Upper lobe of right lung (tissue), 1 donor: ENCODE data around the gene SGCE. TPM values are rescaled to one million over a fixed set of nuclear protein-coding genes. Genes with fewer than 3 reads are reported as not detected.

ENCODE experiments used
- ATAC-seq: fragments of 200-7000 bp; cut with Tn5 transposase; one replicate; pipeline ENCODE4 v1.9.1; 2020; ENCODE audit warnings: mild to moderate bottlenecking, moderate library complexity
- DNase-seq: peaks from one replicate; pipeline ENCODE4 v3.0.0-alpha.2; 2020
- H3K27ac ChIP-seq: fragments of 200-600 bp; one replicate; pipeline ENCODE4 v1.8.0; 2022
- H3K27me3 ChIP-seq: fragments of 200-600 bp; one replicate; pipeline ENCODE4 v1.8.0; 2022; ENCODE audit warnings: mild to moderate bottlenecking
- H3K36me3 ChIP-seq: fragments of 200-600 bp; one replicate; pipeline ENCODE4 v1.8.0; 2022
- H3K4me1 ChIP-seq: fragments of 200-600 bp; one replicate; pipeline ENCODE4 v1.8.0; 2022
- H3K4me3 ChIP-seq: fragments of 200-600 bp; one replicate; pipeline ENCODE4 v1.8.0; 2022; ENCODE audit warnings: mild to moderate bottlenecking
- H3K9me3 ChIP-seq: fragments of 200-600 bp; one replicate; pipeline ENCODE4 v1.8.0; 2022
- CTCF ChIP-seq: fragments of 200-600 bp; IDR thresholded peaks from one replicate; pipeline ENCODE4 v1.8.0; 2022; ENCODE audit warnings: antibody characterized with exemption
- intact Hi-C: fragments of 100-400 bp; cut with DNase I; formaldehyde crosslinking; loops from one replicate; pipeline ENCODE4 v1.11.0; 2022
- total RNA-seq: library from RNA; stranded (reverse); fragmentation: NEBNext Ultra II Directional; extraction: Animal tissue kit (Norgen Biotek cat#: 25700); gene quantifications from one replicate; pipeline ENCODE4 v1.2.1, GENCODE V29; 2021
- donor health status: DM: no; HTN: yes; CAD: no; lungs with severe emphysema.

SGCE gene
- total RNA-seq, 1 donor from 2014 or later: 74.1 TPM

GRCh38 chr7:94588075-94588474, 67.9 kb downstream of the SGCE start:
- H3K36me3 ChIP-seq: no peaks in the 10 kb centered on the region
- no peak for ATAC-seq

DNA sequence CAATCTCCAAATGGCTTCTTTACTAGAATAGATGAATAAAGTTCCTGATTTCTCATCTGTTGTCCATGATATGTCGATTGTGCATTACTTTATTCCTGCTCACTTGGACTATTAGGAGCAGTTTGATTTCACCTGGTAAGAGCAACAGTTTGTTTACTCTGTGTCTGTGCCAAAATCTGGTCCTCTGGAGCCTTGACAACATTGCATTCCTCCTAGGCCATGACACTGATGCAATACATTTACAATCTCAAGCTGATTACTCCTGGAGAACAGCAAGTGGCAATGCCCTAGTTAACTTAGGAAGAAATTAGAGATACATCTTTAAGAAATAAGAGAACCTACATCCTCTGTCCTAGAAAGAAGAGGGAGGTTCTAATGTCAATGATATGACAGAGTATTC, 71.8 kb downstream of the SGCE start:
- intact Hi-C loops: no loop called here
- DNase-seq: no peak
- Histone ChIP-seq H3K27ac (peak overlapping the region; percentile 2), H3K4me3 (no peak overlapping the region), H3K9me3 (no peaks in the 10 kb centered on the region), H3K4me1 (no peaks in the 10 kb centered on the region), H3K27me3 (no peaks in the 10 kb centered on the region), H3K36me3 (no peaks in the 10 kb centered on the region)
- ATAC-seq: peak; percentile 86
- no peak for TF ChIP-seq CTCF

More at GRCh38 chr7:94588075-94588474, 67.9 kb downstream of the SGCE start:
- Histone ChIP-seq H3K27ac (no peak overlapping the region), H3K27me3 (no peaks in the 10 kb centered on the region), H3K4me1 (no peaks in the 10 kb centered on the region), H3K4me3 (no peak overlapping the region), H3K9me3 (no peaks in the 10 kb centered on the region)
- intact Hi-C loops: no loop called here
- no peak for DNase-seq
- TF ChIP-seq CTCF: no peak

DNA sequence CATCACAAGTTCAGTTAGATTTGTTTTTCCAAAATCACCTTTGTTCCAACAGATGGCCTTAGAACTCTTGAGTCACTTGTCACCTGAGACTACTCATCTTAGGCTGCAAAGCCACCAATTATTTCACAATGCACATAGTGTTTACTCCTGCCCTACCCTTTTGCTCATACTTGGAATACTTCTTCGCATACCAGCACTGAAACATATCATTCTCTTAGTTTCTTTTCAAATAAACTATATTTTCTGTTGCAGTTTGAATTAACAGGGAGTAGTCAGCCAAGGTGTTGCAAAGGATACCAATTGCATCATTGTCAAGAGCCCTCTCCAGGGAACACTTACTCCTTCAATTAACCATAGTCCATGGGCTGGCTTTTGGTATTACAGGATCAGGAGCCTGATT, 75.3 kb downstream of the SGCE start:
- intact Hi-C loops: no loop called here
- Histone ChIP-seq H3K27ac (no peak overlapping the region), H3K9me3 (no peaks in the 10 kb centered on the region), H3K4me3 (no peak overlapping the region), H3K27me3 (no peaks in the 10 kb centered on the region), H3K36me3 (peaks cover 4% of the 10 kb centered on the region), H3K4me1 (no peaks in the 10 kb centered on the region)
- no peak for TF ChIP-seq CTCF
- DNase-seq: no peak
- peak; percentile 87 for ATAC-seq

GRCh38 chr7:94579470-94579869, 76.5 kb downstream of the SGCE start:
- no peak for TF ChIP-seq CTCF
- no peaks in the 10 kb centered on the region for H3K27me3 ChIP-seq
- H3K4me1 ChIP-seq: no peaks in the 10 kb centered on the region
- peaks cover 4% of the 10 kb centered on the region for H3K36me3 ChIP-seq
- ATAC-seq: no peak
- no peak overlapping the region for H3K4me3 ChIP-seq
- peaks cover 9% of the 10 kb centered on the region for H3K9me3 ChIP-seq
- intact Hi-C loops: no loop called here
- no peak overlapping the region for H3K27ac ChIP-seq
- DNase-seq: no peak

DNA sequence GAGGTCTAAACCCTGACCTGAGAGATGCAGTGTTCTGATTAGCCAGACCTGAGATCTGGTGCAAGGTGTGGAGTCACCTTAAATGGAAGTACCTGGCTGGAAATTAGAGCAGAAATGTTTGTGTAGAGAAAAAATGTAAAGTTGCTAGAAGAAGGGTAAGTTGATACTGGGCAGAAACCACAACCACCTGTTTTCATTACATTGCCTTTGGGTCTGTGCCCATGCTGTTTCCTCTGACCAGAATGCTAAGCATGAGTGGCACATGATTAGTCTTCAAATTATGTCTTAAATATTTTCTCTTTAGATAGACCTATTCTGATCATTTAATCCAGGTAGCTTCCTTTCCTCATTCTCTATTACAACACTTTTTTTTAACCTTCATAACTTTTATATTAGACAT, 77.3 kb downstream of the SGCE start:
- no peak overlapping the region for H3K27ac ChIP-seq
- intact Hi-C loops: no loop called here
- no peak for ATAC-seq
- peaks cover 4% of the 10 kb centered on the region for H3K36me3 ChIP-seq
- H3K4me3 ChIP-seq: no peak overlapping the region
- peaks cover 10% of the 10 kb centered on the region for H3K9me3 ChIP-seq
- no peaks in the 10 kb centered on the region for H3K27me3 ChIP-seq
- TF ChIP-seq CTCF: no peak
- DNase-seq: no peak
- H3K4me1 ChIP-seq: no peaks in the 10 kb centered on the region

DNA sequence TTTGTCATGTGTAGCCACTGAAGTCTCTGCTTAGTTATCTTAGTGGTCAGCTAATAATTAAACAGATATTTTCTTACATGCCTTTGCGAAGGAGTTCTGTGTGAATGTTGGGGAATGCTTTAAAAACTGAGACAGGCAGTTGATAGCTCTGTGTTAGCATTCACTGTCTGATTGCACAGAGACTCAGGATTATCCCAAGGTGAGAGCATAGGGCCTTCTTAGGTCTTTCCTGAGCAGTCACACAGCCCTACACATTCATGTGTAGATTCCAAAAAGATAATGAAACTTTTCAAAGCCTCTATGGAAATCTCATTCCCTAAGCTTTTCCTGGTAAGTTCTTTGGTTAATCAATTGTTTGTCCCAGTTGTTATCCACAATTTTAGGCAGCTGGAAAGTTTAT, 78.6 kb downstream of the SGCE start:
- no peaks in the 10 kb centered on the region for H3K4me1 ChIP-seq
- H3K27ac ChIP-seq: no peak overlapping the region
- DNase-seq (no peak), ATAC-seq (no peak)
- TF ChIP-seq CTCF: no peak
- intact Hi-C loops: no loop called here
- peaks cover 4% of the 10 kb centered on the region for H3K36me3 ChIP-seq
- peaks cover 10% of the 10 kb centered on the region for H3K9me3 ChIP-seq
- no peak overlapping the region for H3K4me3 ChIP-seq
- H3K27me3 ChIP-seq: no peaks in the 10 kb centered on the region
